Ovary (tissue), 3 donors: ENCODE data around the gene UCHL5.

Experiments
- CTCF ChIP-seq, 3 donors: fragments of 450-650 bp in 2 of 3; fragments of 200-600 bp in 1 of 3; IDR thresholded peaks; one replicate each; pipeline versions ENCODE4 v1.5.1 to v1.8.0; 2016 to 2022; ENCODE audit warnings: antibody characterized with exemption in 3 of 3, mild to moderate bottlenecking in 1 of 3
- EP300 ChIP-seq: sonication (generic); formaldehyde crosslinking; IDR thresholded peaks from one replicate; pipeline ENCODE4 v1.6.1; 2017; ENCODE audit warnings: antibody characterized with exemption
- donor health status: DM: no; HTN: no; CAD: no.

- TF ChIP-seq CTCF (IDR thresholded peaks at IDR 0.05) (no peak), EP300 (no peak)
These were observed 25.6 kb downstream of the UCHL5 start for GRCh38 chr1:193033610-193034009.
